ENCODE data around the gene ANO3. TPM values are rescaled to one million over a fixed set of nuclear protein-coding genes. Genes with fewer than 3 reads are reported as not detected.

The ANO3 gene
- total RNA-seq, 2 experiments from 2014 or later = not detected

DNA sequence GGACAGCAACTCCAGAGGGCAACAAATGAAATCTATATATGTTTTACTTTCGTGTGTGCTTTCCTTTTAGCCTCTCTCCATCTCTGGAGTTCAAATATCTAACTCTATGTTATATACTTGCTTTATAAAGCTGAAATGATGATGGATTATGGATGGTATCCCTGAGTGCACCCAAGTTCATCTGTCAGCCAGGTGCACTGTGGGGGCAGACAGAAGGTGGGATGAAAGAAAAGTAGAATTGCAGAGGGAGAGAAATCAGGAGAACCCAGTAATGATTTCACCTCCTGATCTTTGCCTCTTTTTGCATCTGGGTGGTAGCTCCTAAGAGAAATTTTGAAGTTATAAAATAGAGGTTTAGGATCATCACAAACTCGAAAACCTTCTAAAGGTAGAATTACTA, 237.7 kb downstream of the ANO3 start:
- ATAC-seq (ENCODE audit: poor library complexity) (no peak), DNase-seq (no peak)
- H3K4me3 ChIP-seq (ENCODE audit: low read length) = no peak overlapping the region
- no peaks in the 10 kb centered on the region for H3K36me3 ChIP-seq (ENCODE audit: insufficient read depth, low read length)
- POLR2A ChIA-PET = no interaction called here
- H3K27ac ChIP-seq (ENCODE audit: low read depth in 1 of 2, low read length in 2 of 2) = no peak overlapping the region
- no peaks in the 10 kb centered on the region for H3K36me3 Mint-ChIP-seq (ENCODE audit: low read depth)
- CTCF ChIA-PET = no interaction called here
- H3K9me3 ChIP-seq (ENCODE audit: control insufficient read depth in 1 of 2, insufficient read depth in 1 of 2, low read length in 2 of 2) = no peaks in the 10 kb centered on the region
- intact Hi-C loops (cut with DNase I, micrococcal nuclease) = no loop called here
- H3K4me1 Mint-ChIP-seq (ENCODE audit: low read depth) = no peaks in the 10 kb centered on the region
- no peak overlapping the region for H3K4me3 Mint-ChIP-seq
- H3K27ac Mint-ChIP-seq = no peak overlapping the region
- H3K27me3 ChIP-seq (ENCODE audit: control insufficient read depth in 1 of 2, insufficient read depth in 2 of 2, low read length in 2 of 2) = no peaks in the 10 kb centered on the region
- TF ChIP-seq, protein P1, sequence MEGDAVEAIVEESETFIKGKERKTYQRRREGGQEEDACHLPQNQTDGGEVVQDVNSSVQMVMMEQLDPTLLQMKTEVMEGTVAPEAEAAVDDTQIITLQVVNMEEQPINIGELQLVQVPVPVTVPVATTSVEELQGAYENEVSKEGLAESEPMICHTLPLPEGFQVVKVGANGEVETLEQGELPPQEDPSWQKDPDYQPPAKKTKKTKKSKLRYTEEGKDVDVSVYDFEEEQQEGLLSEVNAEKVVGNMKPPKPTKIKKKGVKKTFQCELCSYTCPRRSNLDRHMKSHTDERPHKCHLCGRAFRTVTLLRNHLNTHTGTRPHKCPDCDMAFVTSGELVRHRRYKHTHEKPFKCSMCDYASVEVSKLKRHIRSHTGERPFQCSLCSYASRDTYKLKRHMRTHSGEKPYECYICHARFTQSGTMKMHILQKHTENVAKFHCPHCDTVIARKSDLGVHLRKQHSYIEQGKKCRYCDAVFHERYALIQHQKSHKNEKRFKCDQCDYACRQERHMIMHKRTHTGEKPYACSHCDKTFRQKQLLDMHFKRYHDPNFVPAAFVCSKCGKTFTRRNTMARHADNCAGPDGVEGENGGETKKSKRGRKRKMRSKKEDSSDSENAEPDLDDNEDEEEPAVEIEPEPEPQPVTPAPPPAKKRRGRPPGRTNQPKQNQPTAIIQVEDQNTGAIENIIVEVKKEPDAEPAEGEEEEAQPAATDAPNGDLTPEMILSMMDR (IDR thresholded peaks at IDR 0.05) = no peak
- no peaks in the 10 kb centered on the region for H3K4me1 ChIP-seq (ENCODE audit: insufficient read depth, low read length)
- H3K27me3 Mint-ChIP-seq = no peaks in the 10 kb centered on the region
- H3K9me3 Mint-ChIP-seq = no peaks in the 10 kb centered on the region

DNA sequence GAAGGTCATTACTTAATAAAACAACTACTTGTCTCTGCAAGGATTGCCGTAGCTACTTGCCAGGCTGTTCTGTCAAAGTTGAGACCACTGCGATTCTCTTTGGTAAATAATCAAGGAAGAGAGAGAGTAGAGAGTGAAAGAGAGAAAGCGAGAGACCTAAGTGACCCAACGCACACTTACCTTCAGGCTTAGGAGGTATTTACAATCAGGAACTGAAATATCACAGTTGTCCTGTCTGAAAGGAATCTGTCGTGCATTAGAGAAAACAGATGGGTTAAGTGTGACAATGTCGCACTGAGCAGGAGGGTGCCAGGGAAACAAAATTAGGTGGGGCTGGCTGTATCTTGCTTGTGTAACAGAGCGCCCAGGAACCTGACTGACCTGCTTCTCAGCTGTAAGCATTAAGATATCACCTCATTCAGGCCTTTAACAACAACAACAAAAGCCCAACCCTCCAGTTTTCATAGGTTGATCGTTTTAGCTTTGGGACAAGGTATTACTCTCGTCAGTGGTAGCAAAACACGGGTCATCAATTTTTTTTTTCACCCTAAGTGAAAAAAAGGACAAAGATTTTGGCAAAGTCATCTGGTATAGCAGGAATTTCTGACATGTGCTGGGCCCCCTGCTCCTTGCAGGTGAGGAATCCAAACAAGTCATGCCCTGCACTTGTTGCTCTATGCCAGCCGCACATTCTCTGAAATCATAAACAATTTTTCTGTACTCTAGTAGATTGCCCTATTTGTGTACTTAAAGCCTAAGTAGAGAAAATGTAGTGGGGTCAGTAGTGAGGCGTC, 240.1 kb downstream of the ANO3 start, which contains the start of gene MUC15:
Gene MUC15 (minus strand): TSS at position 403 of the 794 bp plus-strand sequence. CDS start 5,169 bp downstream, outside the sequence.
- DNase-seq = no peak
- no peaks in the 10 kb centered on the region for H3K4me1 Mint-ChIP-seq (ENCODE audit: low read depth)
- no peak for ATAC-seq (ENCODE audit: poor library complexity)
- H3K4me3 Mint-ChIP-seq = no peak within 1 kb of the TSS
- Histone ChIP-seq H3K36me3 (ENCODE audit: insufficient read depth, low read length) (no peaks in the 10 kb centered on the region), H3K27me3 (ENCODE audit: control insufficient read depth in 1 of 2, insufficient read depth in 2 of 2, low read length in 2 of 2) (no peaks in the 10 kb centered on the region), H3K4me1 (ENCODE audit: insufficient read depth, low read length) (no peaks in the 10 kb centered on the region), H3K27ac (ENCODE audit: low read depth in 1 of 2, low read length in 2 of 2) (no peak within 1 kb of the TSS), H3K9me3 (ENCODE audit: control insufficient read depth in 1 of 2, insufficient read depth in 1 of 2, low read length in 2 of 2) (no peaks in the 10 kb centered on the region), H3K4me3 (ENCODE audit: low read length) (no peak within 1 kb of the TSS)
- H3K27me3 Mint-ChIP-seq = no peaks in the 10 kb centered on the region
- H3K9me3 Mint-ChIP-seq = no peaks in the 10 kb centered on the region
- H3K36me3 Mint-ChIP-seq (ENCODE audit: low read depth) = no peaks in the 10 kb centered on the region
- ChIA-PET CTCF (no interaction called here), POLR2A (no interaction called here)
- intact Hi-C loops (cut with DNase I, micrococcal nuclease) = no loop called here
- no peak within 1 kb of the TSS for H3K27ac Mint-ChIP-seq
- TF ChIP-seq, protein P1 (IDR thresholded peaks at IDR 0.05) = no peak

DNA sequence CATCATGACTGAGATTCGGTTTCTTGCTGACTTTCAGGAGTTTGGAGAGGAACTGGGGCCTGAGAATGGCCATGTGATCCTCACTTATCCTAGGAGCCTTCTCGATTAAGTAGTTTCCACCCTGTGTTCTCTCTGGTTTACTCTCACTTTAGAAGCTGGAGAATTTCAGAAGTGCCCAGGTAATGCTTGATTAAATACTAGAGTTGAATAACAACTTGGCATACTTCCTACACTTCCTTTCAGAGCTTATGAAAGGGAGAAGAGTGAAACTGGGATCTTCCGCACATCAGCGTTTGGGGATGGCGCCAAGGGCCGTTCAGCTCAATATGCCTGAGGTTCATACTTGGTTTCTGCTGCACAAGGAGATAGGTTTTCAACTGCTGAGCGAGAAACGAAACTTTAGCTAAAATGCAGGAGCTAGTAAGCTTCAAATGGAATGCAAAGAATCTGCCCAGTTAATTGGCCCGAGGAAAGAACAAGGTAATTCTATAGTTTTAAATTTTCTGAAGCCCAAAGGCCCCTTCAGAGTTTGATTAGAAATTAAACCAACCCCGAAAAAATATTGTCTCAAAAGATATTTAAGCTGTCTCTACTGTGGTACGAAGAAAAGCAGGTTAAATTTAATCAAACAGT, 241.0 kb downstream of the ANO3 start:
- no peak for ATAC-seq (ENCODE audit: poor library complexity)
- TF ChIP-seq, protein P1 (IDR thresholded peaks at IDR 0.05) = no peak
- Mint-ChIP-seq H3K27ac (no peak overlapping the region), H3K4me1 (ENCODE audit: low read depth) (no peaks in the 10 kb centered on the region), H3K9me3 (no peaks in the 10 kb centered on the region), H3K27me3 (no peaks in the 10 kb centered on the region), H3K36me3 (ENCODE audit: low read depth) (no peaks in the 10 kb centered on the region), H3K4me3 (no peak overlapping the region)
- Histone ChIP-seq H3K9me3 (ENCODE audit: control insufficient read depth in 1 of 2, insufficient read depth in 1 of 2, low read length in 2 of 2) (no peaks in the 10 kb centered on the region), H3K4me1 (ENCODE audit: insufficient read depth, low read length) (no peaks in the 10 kb centered on the region), H3K36me3 (ENCODE audit: insufficient read depth, low read length) (no peaks in the 10 kb centered on the region), H3K4me3 (ENCODE audit: low read length) (no peak overlapping the region), H3K27ac (ENCODE audit: low read depth in 1 of 2, low read length in 2 of 2) (no peak overlapping the region), H3K27me3 (ENCODE audit: control insufficient read depth in 1 of 2, insufficient read depth in 2 of 2, low read length in 2 of 2) (no peaks in the 10 kb centered on the region)
- CTCF ChIA-PET = no interaction called here
- intact Hi-C loops (cut with DNase I, micrococcal nuclease) = no loop called here
- no peak for DNase-seq
- POLR2A ChIA-PET = no interaction called here
